ENCODE results near the gene ZNHIT1.

ZNHIT1 gene

DNA sequence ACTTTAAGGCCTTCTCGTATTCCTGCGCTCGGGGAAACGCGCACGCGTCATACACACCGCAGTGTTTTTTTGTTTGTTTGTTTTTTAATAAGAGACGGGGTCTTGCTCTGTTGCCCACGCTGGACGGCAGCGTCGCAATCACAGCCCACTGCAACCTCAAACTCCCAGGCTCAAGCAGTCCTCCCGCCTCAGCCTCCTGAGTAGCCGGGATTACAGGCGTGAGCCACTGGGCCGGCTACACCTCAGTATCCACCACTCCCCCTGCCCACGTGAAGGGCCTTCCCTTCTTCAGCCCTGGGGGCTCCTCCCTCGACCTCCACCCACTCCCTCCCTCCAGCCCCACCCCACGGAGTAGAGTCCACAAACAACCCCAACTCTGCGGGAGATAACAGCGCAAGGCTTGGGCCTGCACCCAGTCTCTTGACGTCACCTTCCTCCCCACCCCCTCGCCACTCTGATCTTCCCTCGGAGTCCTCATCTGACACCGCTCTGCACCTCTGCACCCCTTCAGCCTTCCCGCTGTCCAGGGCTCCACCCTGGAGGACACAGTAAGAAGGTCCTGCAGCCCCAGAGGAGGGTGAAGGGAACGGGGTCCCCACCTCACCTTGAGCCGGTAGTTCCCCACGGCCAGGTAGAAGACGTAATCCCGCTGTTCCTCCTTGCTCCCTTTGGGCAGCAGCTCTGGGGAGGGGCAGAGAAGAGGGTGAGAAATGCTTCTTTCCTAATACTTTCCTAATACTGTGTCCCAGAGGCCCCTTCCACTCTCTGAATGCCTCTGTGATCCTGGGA is 22.5 kb downstream of the ZNHIT1 start:
- TF ChIP-seq, protein P1, sequence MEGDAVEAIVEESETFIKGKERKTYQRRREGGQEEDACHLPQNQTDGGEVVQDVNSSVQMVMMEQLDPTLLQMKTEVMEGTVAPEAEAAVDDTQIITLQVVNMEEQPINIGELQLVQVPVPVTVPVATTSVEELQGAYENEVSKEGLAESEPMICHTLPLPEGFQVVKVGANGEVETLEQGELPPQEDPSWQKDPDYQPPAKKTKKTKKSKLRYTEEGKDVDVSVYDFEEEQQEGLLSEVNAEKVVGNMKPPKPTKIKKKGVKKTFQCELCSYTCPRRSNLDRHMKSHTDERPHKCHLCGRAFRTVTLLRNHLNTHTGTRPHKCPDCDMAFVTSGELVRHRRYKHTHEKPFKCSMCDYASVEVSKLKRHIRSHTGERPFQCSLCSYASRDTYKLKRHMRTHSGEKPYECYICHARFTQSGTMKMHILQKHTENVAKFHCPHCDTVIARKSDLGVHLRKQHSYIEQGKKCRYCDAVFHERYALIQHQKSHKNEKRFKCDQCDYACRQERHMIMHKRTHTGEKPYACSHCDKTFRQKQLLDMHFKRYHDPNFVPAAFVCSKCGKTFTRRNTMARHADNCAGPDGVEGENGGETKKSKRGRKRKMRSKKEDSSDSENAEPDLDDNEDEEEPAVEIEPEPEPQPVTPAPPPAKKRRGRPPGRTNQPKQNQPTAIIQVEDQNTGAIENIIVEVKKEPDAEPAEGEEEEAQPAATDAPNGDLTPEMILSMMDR (IDR thresholded peaks at IDR 0.05): no peak
- H3K4me3 ChIP-seq (ENCODE audit: low read depth in 1 of 2, low read length in 1 of 2): no peak overlapping the region
- H3K27me3 ChIP-seq: peaks cover 29% of the 10 kb centered on the region
- peaks cover 39 to 47% of the 10 kb centered on the region in 2 experiments for H3K4me1 ChIP-seq (ENCODE audit: control insufficient read depth in 1 of 2, insufficient read depth in 1 of 2, low read depth in 1 of 2, low read length in 1 of 2)
- H3K27ac ChIP-seq: no peak overlapping the region
- no peaks in the 10 kb centered on the region for H3K9me3 ChIP-seq
- peaks cover 50% of the 10 kb centered on the region for H3K36me3 ChIP-seq

DNA sequence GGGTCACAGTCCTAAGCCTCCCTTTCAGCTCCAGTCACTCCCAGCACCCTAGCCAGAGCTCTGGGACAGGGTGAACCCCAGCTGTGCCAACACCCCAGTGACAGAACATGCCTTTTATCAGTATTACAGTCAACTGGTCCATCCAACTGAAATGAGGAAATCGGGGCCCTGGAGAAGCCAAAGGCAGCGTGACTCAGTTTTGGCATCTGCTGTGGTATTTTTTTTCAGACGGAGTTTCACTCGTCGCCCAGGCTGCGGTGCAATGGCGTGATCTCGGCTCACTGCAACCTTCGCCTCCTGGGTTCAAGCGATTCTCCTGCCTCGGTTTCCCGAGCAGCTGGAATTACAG is 23.0 kb downstream of the ZNHIT1 start:
- TF ChIP-seq, protein P1 (IDR thresholded peaks at IDR 0.05): no peak
- Histone ChIP-seq H3K4me3 (ENCODE audit: low read depth in 1 of 2, low read length in 1 of 2) (no peak overlapping the region), H3K27ac (no peak overlapping the region)

DNA sequence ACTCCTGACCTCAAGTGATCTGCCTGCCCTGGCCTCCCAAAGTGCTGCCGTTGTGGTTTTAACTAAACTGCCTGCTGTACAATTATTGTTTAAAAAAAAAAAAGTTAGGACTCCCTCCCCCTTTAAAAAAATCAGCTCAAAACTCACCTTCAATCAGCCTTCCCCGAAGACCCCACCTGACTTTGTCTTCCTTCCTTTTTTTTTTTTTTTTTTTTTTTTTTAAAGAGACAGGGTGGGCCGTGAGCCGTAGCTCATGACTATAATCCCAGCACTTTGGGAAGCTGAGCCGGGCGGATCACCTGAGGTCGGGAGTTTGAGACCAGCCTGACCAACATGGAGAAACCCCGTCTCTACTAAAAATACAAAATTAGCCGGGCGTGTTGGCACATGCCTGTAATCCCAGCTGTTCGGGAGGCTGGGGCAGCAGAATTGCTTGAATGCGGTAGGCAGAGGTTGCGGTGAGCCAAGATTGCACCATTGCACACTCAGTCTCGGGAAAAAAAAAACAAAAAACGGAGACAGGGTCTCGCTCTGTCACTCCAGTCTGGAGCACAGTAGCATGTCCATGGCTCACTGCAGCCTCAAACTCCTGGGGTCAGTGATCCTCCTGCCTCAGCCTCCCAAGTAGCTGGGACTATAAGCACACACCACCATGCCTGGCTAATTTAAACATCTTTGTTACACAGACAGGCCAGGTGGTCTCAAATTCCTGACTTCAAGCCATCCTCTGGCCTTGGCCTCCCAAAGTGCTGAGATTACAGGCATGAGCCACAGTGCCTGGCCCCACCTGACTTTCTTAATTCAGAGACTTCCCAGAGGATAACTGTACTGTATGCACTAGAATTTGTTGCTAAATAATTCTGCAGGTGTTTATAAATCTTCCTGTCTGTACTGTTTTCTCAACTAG is 23.7 kb downstream of the ZNHIT1 start:
- Histone ChIP-seq H3K4me1 (ENCODE audit: control insufficient read depth in 1 of 2, insufficient read depth in 1 of 2, low read depth in 1 of 2, low read length in 1 of 2) (peaks cover 41 to 49% of the 10 kb centered on the region in 2 experiments), H3K27me3 (peaks cover 25% of the 10 kb centered on the region), H3K4me3 (ENCODE audit: low read depth in 1 of 2, low read length in 1 of 2) (no peak overlapping the region), H3K27ac (no peak overlapping the region), H3K36me3 (peaks cover 39% of the 10 kb centered on the region), H3K9me3 (no peaks in the 10 kb centered on the region)
- TF ChIP-seq, protein P1 (IDR thresholded peaks at IDR 0.05): no peak

More for the DNA sequence above, 23.0 kb downstream of the ZNHIT1 start:
- Histone ChIP-seq H3K27me3 (peaks cover 29% of the 10 kb centered on the region), H3K4me1 (ENCODE audit: control insufficient read depth in 1 of 2, insufficient read depth in 1 of 2, low read depth in 1 of 2, low read length in 1 of 2) (peaks cover 41 to 49% of the 10 kb centered on the region in 2 experiments), H3K9me3 (no peaks in the 10 kb centered on the region), H3K36me3 (peaks cover 45% of the 10 kb centered on the region)

DNA sequence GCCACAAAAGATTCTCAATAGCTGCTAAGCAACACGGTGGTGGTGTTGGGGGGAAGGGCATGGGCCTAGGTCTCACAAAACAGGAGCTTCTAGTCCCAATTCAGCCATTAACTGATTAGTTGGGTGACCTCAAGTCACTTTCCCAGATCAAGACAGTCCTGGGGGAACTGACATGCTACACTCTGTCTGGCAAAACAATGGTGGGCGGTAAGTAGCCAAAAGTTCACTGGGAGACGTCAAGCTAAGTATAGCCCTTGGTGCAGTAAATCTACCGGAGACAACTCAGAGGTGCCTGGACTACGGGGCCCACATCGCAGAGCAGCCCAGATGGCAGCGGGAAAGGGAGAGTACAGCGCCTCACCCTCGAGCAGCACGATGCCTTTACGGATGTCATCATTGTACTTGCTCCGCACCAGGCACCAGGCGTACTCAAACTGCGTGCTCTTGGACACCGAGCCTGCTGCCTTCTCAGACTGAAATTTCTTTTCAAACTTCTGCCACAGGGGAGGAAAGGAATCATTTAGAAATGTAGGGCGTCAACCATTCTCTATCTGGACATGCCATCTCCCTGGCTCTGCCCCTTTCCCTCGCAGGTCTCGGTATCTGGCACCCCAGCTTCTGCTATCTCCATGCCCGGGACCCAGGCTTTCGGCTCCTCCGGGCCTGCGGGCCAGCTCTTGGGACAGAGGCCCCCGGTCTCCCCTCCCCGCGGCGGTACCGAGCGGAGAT is 25.8 kb downstream of the ZNHIT1 start:
- Histone ChIP-seq H3K4me1 (ENCODE audit: control insufficient read depth in 1 of 2, insufficient read depth in 1 of 2, low read depth in 1 of 2, low read length in 1 of 2) (peaks cover 40 to 49% of the 10 kb centered on the region in 2 experiments), H3K36me3 (peaks cover 25% of the 10 kb centered on the region), H3K9me3 (no peaks in the 10 kb centered on the region), H3K4me3 (ENCODE audit: low read depth in 1 of 2, low read length in 1 of 2) (peak overlapping the region; percentile 94 to 99), H3K27me3 (peaks cover 4% of the 10 kb centered on the region), H3K27ac (peak overlapping the region; percentile 88)
- TF ChIP-seq, protein P1 (IDR thresholded peaks at IDR 0.05): no peak
